Vagina (tissue), 2 donors: ENCODE results near the gene ZFP3.
"Not testable (repeated sequence)": the region's sequence is repeated elsewhere in the genome, so short reads cannot be mapped to it uniquely, and the experiment has no call there.

Experiments
- POLR2AphosphoS5 ChIP-seq, 2 donors: sonication (generic); formaldehyde crosslinking; IDR thresholded peaks; one replicate each; pipeline ENCODE4 v1.9.0; 2017; ENCODE audit warnings: antibody characterized with exemption in 2 of 2, mild to moderate bottlenecking in 2 of 2, low read depth in 1 of 2; ENCODE audit not compliant: insufficient read depth in 1 of 2
- TF ChIP-seq, protein P1 (sequence below), 3 experiments: fragments of 450-650 bp in 2 of 3; fragments of 200-600 bp in 1 of 3; sonication (generic) in 1 of 3; IDR thresholded peaks; one replicate each; pipeline ENCODE4 v1.5.1; 2017 to 2019; ENCODE audit warnings: antibody characterized with exemption in 3 of 3, mild to moderate bottlenecking in 2 of 3, moderate library complexity in 2 of 3

DNA sequence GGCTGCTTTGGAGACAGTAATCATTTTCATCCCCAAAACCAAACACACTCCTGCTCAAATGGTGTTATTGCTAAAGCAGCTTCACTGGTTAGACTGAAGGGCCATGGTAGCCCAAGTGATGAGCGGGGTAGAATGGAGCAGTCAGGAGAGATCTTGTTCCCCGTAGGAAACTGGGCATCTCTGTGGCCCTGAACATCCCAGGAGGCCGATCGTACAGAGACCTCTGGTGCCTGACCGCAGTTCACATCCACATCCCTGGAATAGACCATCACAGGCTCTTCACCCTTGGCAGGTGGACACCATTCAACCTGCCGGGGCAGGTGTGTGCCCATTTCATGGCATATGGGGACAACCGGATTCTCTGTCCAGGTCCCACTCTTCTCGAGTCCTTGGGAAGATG, 51.5 kb downstream of the ZFP3 start:
- TF ChIP-seq, protein P1, sequence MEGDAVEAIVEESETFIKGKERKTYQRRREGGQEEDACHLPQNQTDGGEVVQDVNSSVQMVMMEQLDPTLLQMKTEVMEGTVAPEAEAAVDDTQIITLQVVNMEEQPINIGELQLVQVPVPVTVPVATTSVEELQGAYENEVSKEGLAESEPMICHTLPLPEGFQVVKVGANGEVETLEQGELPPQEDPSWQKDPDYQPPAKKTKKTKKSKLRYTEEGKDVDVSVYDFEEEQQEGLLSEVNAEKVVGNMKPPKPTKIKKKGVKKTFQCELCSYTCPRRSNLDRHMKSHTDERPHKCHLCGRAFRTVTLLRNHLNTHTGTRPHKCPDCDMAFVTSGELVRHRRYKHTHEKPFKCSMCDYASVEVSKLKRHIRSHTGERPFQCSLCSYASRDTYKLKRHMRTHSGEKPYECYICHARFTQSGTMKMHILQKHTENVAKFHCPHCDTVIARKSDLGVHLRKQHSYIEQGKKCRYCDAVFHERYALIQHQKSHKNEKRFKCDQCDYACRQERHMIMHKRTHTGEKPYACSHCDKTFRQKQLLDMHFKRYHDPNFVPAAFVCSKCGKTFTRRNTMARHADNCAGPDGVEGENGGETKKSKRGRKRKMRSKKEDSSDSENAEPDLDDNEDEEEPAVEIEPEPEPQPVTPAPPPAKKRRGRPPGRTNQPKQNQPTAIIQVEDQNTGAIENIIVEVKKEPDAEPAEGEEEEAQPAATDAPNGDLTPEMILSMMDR (IDR thresholded peaks at IDR 0.05) = not testable (repeated sequence)
- TF ChIP-seq POLR2AphosphoS5 (IDR thresholded peaks at IDR 0.05; ENCODE audit: insufficient read depth in 1 of 2, low read depth in 1 of 2) = not testable (repeated sequence)
